Measurements from ENCODE around the gene ATP9B.
"Not testable (repeated sequence)": the region's sequence is repeated elsewhere in the genome, so short reads cannot be mapped to it uniquely, and the experiment has no call there.

ATP9B gene

GRCh38 chr18:79242246-79242645 is 173.1 kb downstream of the ATP9B start:
- no peak for DNase-seq (ENCODE audit: low read depth)

- no peak for DNase-seq (ENCODE audit: low read depth)
Measured at GRCh38 chr18:79245517-79246001, 176.4 kb downstream of the ATP9B start.

DNA sequence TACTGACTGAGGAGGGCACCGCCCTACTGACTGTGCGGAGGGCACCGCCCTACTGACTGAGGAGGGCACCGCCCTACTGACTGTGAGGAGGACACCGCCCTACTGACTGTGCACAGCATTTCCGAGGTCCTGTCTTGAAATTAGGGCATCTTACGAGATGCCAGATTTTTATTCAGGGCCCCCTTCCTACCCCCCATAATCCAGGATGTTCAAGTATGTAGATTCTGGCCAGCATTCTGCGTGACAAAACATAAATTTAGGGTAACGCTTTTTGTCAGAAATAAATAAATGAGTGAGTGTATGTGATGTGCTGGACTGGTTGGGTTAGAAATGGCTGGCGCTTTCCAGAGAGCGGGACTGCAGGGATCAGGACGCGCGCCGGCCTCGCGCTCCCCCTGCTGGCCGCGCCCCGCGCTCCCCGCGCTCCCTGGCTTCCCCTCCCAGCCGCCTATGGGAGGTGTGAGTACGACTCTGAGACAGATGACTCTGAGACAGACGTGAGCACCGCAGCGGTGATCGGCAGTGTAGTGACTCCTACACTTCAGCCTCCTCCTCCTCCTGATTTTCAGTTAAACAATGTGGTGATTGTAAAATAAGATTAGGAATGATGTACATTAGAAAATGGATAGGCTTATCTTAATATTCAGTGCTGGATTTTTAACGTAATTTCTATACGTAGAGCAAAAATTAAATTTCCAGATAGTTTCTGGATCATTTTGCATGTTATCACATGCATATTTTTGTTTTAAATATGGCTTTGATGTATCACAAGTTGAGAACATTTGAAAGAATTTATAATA is 177.3 kb downstream of the ATP9B start:
- DNase-seq (ENCODE audit: low read depth) = peak; percentile 30

GRCh38 chr18:79248495-79249060 is 179.4 kb downstream of the ATP9B start:
- no peak for DNase-seq (ENCODE audit: low read depth)

DNA sequence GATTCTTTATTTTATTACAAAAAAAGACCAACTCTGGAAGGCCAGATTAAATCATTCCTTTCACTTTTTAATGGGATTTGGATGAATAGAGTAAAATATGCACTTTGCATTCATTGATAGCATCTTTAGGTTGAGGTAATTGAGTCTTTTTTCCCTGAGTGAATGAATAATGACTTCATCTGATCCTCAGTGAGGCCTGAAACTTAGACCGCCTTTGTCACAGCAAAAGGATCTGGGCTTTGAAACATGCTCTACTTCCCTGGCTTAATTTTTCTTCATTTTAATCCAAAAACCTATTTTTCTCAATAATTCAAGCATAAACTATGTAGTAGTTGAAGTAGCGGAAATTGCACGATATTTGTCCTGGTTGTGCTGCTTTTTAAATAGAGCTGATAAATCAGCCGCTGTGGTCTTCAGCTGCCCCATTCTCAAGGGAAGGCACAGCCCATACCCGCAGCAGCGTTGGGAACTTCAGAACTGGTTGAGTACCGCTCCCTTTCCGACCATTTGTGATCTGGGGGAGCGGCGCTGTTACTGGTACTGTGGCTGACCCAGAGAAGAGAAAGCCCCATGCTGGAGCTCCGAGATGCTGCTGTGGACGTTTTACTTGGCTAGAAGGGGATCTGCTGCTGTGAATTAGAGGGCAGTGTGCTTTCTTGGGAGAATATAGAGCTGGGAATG is 181.2 kb downstream of the ATP9B start:
- no peak for DNase-seq (ENCODE audit: low read depth)

- no peak for DNase-seq (ENCODE audit: low read depth)
Measured at GRCh38 chr18:79251021-79251420, 181.8 kb downstream of the ATP9B start.

DNA sequence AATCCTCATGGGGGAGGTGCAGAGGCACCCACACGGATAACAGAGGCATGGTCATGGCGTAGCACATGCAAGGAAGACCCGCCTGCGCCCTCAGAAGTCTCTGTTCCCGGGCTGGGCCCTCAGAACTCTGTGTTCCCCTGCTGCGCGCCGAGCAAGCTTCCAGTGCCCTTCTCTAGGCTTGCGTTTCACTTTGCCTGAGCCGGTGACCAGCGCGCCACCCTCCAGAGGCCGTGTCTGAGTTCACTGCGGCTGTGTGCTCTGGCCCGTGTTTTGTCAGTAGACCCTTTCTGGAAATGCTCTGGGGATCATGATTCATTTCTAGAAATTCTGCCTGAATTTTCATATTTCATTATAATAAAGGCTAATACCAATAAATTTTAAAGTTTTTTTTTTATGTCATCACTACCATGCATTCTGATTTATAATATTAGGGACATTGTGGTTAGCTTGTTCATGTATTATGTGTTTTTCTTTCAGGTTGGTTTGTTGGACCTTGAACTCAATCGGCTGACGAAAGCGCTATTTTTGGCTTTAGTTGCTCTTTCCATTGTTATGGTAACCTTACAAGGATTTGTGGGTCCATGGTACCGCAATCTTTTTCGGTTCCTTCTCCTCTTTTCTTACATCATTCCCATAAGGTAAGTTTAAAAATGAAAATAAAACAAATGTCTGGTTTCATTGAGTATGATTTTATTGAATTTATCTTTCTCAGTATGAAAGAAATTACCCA is 183.9 kb downstream of the ATP9B start:
- DNase-seq (ENCODE audit: low read depth) = no peak

DNA sequence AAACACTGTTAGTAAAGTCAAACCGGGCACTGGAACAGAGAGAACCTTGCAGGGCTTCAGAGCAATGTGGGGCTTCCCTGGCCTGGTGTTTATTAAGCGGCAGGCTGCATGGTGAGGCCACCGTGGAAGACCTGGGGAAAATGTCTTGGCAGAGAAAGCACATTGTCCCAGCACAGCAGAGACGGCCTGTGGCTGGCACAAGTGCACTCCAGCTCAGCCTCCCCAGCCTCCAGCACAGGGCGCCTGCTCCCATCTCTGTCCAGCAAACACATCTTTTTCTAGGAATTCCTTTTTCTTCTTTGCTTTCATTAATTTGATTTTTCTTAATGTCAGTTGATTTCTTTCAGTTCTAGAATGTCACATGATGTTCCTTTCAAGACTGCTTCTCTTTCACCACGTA is 188.3 kb downstream of the ATP9B start:
- DNase-seq (ENCODE audit: low read depth) = no peak

DNA sequence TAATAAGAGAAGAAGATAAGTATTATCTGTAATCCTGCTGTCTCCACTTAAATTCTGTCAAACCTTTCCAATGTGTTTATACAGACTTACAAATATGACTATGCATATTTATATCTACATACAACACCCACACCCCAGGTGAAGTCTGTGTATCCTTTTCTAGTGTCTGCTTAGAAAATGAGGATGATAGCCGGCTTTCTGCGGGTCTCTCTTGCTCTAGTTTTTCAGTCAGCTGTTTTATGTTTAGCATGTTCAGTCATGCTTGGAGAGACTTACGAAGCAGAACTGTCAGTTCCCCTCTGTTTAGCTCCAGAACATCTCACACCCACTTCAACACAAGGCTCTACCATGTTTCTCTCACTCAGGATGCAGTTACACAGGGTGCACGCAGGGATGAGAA is 189.3 kb downstream of the ATP9B start:
- DNase-seq (ENCODE audit: low read depth) = no peak

GRCh38 chr18:79259218-79259617 is 190.0 kb downstream of the ATP9B start:
- DNase-seq (ENCODE audit: low read depth) = no peak

DNA sequence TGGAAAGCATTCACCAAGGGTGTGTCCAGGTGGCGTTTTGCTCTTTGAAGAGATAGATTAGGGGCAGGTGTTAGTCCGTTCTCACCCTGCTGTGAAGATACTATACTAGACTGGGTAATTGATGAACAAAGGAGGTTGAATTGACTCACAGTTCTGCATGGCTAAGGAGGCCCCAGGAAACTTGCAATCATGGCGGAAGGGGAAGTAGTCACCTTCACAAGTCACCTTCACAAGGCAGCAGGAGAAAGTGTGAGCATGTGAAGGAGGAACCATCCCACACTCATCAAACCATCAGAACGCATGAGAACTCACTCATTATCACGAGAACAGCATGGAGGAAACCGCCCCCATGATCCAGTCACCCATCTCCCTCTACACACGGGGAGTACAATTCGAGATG is 190.8 kb downstream of the ATP9B start:
- no peak for DNase-seq (ENCODE audit: low read depth)

DNA sequence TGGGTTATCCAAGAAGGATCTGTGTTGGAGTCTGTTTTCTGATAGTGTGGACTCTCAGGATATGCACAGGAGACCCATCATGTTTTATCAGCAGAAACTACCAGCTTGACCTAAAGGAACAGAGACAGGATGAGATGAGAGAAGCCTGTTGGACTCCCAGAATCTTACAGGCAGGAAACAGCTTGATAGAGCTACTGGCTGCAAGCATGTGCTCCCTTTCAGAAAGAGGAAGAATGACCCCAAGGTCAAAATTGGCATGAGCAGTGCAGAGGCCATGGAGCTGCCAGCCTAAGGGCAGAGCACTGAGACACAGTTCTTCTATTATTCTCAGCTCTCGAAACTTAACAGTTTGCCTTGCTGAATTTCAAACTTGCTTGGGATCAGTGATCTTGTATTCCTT is 191.3 kb downstream of the ATP9B start:
- no peak for DNase-seq (ENCODE audit: low read depth)

DNA sequence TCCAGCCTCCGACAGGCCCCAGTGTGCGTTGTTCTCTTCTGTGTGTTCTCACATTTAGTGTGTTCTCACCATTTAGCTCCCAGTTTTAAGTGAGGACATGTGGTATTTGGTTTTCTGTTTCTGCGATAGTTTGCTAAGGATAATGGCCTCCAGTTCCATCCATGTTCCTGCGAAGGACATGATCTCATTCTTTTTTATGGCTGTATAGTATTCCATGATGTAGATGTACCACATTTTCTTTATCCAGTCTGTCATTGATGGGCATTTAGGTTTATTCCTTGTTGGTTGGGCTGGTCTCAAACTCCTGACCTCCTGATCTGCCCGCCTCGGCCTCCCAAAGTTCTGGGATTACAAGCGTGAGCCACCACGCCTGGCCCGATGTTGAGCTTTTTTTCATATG is 195.9 kb downstream of the ATP9B start:
- not testable (repeated sequence) for DNase-seq (ENCODE audit: low read depth)

DNA sequence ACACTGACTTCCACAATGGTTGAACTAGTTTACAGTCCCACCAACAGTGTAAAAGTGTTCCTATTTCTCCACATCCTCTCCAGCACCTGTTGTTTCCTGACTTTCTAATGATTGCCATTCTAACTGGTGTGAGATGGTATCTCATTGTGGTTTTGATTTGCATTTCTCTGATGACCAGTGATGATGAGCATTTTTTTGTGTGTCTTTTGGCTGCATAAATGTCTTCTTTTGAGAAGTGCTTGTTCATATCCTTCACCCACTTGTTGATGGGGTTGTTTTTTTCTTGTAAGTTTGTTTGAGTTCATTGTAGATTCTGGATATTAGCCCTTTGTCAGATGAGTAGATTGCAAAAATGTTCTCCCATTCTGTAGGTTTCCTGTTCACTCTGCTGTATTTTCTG is 202.6 kb downstream of the ATP9B start:
- DNase-seq (ENCODE audit: low read depth) = not testable (repeated sequence)

GRCh38 chr18:79272916-79273315 is 203.7 kb downstream of the ATP9B start:
- DNase-seq (ENCODE audit: low read depth) = no peak

DNA sequence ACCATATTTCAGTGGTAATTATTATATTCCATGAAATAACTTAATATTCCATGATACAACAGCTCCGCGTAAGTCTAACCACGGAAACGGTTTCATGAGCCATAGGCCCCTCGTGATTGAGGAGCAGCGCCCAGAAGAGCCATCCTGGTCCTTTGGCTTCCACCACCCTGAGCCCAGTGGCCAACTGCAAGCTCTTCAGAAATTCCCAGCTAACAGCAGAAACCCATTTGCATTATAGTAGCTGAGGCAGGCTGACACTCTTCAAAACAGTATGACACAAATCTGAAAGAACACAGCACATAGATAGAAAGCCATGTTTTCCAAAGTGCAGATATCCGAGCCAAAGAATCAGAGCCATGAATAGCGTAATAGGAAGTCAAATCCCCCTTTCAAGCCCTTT is 205.6 kb downstream of the ATP9B start:
- DNase-seq (ENCODE audit: low read depth) = no peak

GRCh38 chr18:79275461-79275860 is 206.3 kb downstream of the ATP9B start:
- DNase-seq (ENCODE audit: low read depth) = no peak

GRCh38 chr18:79275992-79276391 is 206.8 kb downstream of the ATP9B start:
- DNase-seq (ENCODE audit: low read depth) = peak; percentile 3

GRCh38 chr18:79278896-79279295 is 209.7 kb downstream of the ATP9B start:
- no peak for DNase-seq (ENCODE audit: low read depth)

GRCh38 chr18:79283131-79283810 is 214.1 kb downstream of the ATP9B start:
- no peak for DNase-seq (ENCODE audit: low read depth)

DNA sequence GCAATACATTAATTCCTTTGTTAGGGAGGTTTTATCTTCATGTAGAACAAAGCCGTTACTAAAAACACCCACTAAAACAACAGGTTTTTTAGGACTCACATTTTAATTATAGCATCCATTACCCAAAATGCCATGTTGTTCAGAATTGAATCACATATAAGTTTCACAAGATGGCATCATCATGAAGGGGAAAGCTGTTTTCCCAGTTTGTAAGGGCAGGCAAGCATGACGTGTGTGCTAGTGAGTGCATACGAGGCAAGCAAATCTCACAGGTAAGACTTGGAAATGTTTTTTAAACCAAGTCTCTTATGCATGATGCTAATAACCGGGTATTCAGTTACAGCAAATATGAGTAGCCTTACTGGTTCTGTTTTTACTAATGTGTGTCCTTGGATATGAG is 214.7 kb downstream of the ATP9B start:
- DNase-seq (ENCODE audit: low read depth) = no peak

DNA sequence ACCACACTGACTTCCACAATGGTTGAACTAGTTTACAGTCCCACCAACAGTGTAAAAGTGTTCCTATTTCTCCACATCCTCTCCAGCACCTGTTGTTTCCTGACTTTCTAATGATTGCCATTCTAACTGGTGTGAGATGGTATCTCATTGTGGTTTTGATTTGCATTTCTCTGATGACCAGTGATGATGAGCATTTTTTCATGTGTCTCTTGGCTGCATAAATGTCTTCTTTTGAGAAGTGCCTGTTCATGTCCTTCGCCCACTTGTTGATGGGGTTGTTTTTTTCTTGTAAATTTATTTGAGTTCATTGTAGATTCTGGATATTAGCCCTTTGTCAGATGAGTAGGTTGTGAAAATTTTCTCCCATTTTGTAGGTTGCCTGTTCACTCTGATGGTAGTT is 216.0 kb downstream of the ATP9B start:
- DNase-seq (ENCODE audit: low read depth) = not testable (repeated sequence)
